Activated CD4-positive, alpha-beta T cell treated with anti-CD3 and anti-CD28 coated beads, Interleukin-2, Interleukin-6, amounts not matched to agents 100 ng/mL and 50 ng/mL, durations not matched to agents 16 hours and 8 hours (primary cell): ENCODE results near the gene ATP2A3.

Source experiments
- DNase-seq: peaks from one replicate; pipeline ENCODE4 v3.0.0-alpha.2; 2020

Gene ATP2A3

GRCh38 chr17:3888343-3889171 lies 75.7 kb downstream of the ATP2A3 start:
- no peak for DNase-seq

- no peak for DNase-seq
These were observed 76.4 kb downstream of the ATP2A3 start for GRCh38 chr17:3887804-3888203.

GRCh38 chr17:3887394-3887793 lies 76.8 kb downstream of the ATP2A3 start:
- DNase-seq = no peak

GRCh38 chr17:3886776-3887175 lies 77.5 kb downstream of the ATP2A3 start:
- peak; percentile 20 for DNase-seq

GRCh38 chr17:3885970-3886369 lies 78.3 kb downstream of the ATP2A3 start:
- DNase-seq = no peak

- no peak for DNase-seq
These were observed 79.0 kb downstream of the ATP2A3 start for GRCh38 chr17:3885271-3885670.

- no peak for DNase-seq
These were observed 80.0 kb downstream of the ATP2A3 start for GRCh38 chr17:3884188-3884587.

GRCh38 chr17:3882276-3882675 lies 82.0 kb downstream of the ATP2A3 start:
- no peak for DNase-seq

- DNase-seq = no peak
These were observed 83.3 kb downstream of the ATP2A3 start for GRCh38 chr17:3880983-3881382.

GRCh38 chr17:3879591-3880417 lies 84.4 kb downstream of the ATP2A3 start:
- no peak for DNase-seq

GRCh38 chr17:3879186-3879585 lies 85.1 kb downstream of the ATP2A3 start:
- DNase-seq = no peak

- DNase-seq = no peak
These were observed 87.0 kb downstream of the ATP2A3 start for GRCh38 chr17:3877220-3877619.

GRCh38 chr17:3875317-3875716 lies 88.9 kb downstream of the ATP2A3 start:
- DNase-seq = no peak
